Ishikawa (cell line): ENCODE results near the gene LIG1.

Experiments
- CEBPB ChIP-seq: IDR thresholded peaks from 2 replicates; pipeline ENCODE4 v1.6.1; 2012
- EP300 ChIP-seq: IDR thresholded peaks from 2 replicates; pipeline ENCODE4 v1.6.1; 2012; ENCODE audit warnings: borderline replicate concordance
- RAD21 ChIP-seq: IDR thresholded peaks from 2 replicates; pipeline ENCODE4 v1.6.1; 2012; ENCODE audit warnings: low read depth
- YY1 ChIP-seq: IDR thresholded peaks from 2 replicates; pipeline ENCODE4 v1.6.1; 2012; ENCODE audit warnings: low read depth
- TF ChIP-seq, protein P1 (sequence below): IDR thresholded peaks from 2 replicates; pipeline ENCODE4 v1.6.1; 2012; ENCODE audit warnings: low read depth, mild to moderate bottlenecking

DNA sequence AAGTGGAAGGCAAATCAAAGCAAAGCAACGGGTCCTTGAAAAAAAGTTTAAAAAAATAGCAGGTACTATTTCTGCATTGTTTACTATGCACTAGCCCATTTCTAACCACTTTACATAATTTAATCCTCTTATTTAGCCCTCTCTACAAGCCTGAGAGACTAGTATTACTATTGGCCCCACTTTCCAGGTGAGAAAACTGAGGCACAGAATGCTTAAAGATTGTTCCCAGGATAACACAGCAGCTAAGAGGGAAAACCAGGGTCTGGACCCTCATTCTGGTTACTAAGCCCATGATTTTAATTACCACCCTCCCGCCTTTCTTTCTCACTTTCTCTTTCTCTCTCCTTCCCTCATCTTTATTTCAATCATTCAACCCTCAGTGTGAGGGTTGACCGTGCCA lies 6.1 kb upstream of the LIG1 start:
- no peak for TF ChIP-seq CEBPB
- no peak for TF ChIP-seq RAD21
- TF ChIP-seq, protein P1, sequence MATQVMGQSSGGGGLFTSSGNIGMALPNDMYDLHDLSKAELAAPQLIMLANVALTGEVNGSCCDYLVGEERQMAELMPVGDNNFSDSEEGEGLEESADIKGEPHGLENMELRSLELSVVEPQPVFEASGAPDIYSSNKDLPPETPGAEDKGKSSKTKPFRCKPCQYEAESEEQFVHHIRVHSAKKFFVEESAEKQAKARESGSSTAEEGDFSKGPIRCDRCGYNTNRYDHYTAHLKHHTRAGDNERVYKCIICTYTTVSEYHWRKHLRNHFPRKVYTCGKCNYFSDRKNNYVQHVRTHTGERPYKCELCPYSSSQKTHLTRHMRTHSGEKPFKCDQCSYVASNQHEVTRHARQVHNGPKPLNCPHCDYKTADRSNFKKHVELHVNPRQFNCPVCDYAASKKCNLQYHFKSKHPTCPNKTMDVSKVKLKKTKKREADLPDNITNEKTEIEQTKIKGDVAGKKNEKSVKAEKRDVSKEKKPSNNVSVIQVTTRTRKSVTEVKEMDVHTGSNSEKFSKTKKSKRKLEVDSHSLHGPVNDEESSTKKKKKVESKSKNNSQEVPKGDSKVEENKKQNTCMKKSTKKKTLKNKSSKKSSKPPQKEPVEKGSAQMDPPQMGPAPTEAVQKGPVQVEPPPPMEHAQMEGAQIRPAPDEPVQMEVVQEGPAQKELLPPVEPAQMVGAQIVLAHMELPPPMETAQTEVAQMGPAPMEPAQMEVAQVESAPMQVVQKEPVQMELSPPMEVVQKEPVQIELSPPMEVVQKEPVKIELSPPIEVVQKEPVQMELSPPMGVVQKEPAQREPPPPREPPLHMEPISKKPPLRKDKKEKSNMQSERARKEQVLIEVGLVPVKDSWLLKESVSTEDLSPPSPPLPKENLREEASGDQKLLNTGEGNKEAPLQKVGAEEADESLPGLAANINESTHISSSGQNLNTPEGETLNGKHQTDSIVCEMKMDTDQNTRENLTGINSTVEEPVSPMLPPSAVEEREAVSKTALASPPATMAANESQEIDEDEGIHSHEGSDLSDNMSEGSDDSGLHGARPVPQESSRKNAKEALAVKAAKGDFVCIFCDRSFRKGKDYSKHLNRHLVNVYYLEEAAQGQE = no peak
- TF ChIP-seq YY1 = no peak
- no peak for TF ChIP-seq EP300
